GM19467 (cell line): ENCODE results near the gene GUCY2F.
A peak's percentile ranks its signal among the peaks of the same experiment; 100 is the strongest.

Experiments used
- ATAC-seq: cut with Tn5 transposase; IDR thresholded peaks from one replicate; pipeline ENCODE4 v1.9.1; 2021; ENCODE audit warnings: mild to moderate bottlenecking, moderate library complexity; ENCODE audit not compliant: unreplicated experiment

GUCY2F gene

DNA sequence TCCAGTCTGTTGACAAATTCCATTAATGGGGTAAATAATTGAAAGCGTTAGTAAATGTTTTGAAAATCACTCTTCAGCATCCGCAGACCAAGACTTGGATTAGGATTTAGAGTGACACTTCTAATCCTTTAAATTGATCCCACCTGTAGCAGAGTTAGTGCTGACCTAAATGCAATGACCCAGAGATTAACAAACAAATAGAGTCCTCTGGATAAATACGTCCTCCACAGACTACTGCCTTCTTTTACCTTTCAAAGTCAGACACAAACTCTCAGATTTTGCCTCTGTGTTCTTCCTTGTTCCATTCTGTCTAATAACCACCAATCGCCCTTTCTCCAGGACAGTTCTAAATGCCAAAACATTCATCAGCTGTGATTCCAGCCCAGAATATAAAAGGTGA is at the start of gene GUCY2F:
GUCY2F (minus strand) TSS at position 101 of the 400 bp plus-strand sequence. CDS start 6,150 bp downstream, outside the sequence.
- no peak for ATAC-seq

DNA sequence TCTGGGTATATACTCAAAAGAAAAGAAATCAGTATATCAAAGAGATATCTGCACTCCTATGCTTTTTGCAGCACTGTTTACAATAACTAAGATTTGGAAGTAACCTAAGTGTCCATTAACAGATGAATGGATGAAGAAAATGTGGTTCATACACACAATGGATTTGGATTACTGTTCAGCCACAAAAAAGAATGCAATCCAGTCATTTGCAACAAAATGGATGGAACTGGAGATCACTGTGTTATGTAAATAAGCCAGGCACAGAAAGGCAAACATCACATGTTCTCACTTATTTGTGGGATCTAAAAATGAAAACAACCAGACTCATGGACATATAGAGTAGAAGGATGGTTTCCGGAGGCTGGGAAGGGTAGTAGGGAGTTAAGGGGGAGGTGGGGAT is 37.1 kb upstream of the GUCY2F start:
- no peak for ATAC-seq

DNA sequence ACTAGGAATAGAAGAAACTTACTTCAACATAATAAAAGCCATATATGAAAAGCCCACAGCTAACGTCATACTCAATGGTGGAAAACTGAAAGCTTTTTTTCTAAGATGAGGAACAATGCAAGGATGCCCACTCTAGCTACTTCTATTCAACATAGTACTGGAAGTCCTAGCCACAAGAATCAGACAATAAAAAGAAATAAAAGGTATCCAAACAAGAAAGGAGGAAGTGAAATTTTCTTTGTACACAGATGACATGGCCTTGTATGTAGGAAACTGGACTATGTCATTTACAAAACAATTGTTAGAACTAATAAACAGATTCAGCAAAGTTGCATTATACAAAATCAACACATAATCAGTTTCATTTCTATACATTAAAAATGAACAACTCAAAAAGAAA is 29.2 kb upstream of the GUCY2F start:
- ATAC-seq, result no peak

DNA sequence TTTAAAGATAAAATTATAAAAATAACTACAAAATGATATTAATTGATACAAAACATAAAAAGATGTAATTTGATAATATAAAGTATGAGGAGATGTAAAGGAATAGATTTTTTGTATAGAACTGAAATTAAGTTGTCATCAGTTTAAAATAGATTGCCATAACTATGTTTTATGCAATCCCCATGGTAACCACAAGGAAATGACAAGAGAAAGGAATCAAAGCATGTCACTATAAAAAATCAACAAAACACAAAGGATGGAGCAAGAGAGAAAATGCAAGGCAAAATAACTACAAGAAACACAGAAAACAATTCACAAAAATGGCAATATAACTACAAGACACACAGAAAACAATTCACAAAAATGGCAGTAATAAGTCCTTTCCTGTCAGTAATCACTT is 27.0 kb upstream of the GUCY2F start:
- no peak for ATAC-seq

DNA sequence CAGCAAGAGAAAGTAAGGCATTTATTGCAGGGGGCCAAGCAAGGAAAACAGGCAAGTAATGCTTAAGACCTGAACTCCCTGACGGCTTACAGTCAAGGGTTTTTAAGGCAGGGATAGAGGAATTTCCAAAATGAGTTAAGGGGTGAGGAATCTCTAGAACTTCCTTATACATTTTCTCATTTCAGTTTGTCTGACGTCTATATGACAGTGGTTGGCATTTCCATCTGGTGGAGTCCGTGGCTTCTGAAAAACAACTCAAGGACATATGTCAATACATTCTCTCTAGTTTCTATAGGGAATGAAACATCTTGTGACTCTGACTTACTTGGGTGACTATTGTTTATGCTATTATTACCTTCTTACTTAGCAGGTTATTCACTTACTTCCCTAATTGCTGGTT is 19.3 kb upstream of the GUCY2F start:
- ATAC-seq, result no peak

DNA sequence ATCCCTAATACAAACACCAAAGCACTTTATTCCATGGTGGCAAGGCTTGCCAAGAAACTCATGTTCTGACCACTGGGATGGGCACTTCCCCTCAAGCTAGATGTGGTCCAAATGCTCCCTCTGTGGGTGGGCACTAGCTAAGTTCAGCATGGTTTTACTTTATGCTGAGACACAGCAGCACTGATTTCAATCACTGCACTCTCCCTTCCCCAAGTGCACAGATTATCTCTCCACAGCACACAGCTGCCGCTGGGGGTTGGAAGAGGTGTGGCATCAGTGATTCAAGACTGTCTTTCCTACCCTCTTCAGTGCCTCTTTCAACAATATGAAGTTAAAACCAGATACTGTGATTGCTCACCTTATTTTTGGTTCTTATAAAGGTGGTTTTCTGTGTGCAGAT is 16.5 kb upstream of the GUCY2F start:
- ATAC-seq, result no peak

DNA sequence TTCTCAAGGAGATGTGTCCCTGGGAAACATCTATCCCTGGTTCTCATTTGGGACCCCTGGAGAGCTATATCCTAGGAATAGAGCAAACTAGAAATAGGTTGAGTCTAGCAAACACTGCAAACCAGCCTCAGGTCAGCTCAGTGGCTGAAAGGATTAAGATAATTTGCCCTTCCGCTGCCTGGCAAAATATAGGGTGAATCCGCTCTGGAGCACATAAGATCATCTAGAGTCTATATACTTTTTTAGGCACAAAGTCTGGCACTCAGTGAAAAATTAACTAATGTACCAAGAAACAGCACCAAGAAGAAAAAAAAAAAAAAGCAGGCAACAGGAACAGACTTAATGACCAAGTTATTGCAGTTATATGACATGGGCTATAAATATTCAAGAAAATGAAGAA is 7.3 kb upstream of the GUCY2F start:
- ATAC-seq, result no peak

DNA sequence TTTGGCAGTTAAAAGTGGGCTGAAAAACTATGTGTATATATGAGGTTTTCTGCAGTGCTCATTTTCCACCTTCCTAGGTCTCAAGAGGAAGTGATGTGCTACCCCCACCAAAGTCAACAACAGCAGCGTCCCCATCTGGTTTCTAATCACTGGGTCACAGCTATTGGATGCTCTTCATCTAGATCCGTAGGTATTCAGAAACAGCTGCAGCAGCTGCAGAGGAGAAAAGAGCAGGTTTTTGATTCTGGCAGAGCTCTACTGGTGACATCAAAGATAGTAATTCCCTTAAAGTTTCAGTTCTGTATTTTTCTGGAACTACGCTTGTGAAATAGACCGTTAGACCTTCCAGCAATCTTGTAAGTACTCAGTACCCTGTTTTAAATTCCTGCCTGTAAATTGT is 5.8 kb upstream of the GUCY2F start:
- no peak for ATAC-seq

DNA sequence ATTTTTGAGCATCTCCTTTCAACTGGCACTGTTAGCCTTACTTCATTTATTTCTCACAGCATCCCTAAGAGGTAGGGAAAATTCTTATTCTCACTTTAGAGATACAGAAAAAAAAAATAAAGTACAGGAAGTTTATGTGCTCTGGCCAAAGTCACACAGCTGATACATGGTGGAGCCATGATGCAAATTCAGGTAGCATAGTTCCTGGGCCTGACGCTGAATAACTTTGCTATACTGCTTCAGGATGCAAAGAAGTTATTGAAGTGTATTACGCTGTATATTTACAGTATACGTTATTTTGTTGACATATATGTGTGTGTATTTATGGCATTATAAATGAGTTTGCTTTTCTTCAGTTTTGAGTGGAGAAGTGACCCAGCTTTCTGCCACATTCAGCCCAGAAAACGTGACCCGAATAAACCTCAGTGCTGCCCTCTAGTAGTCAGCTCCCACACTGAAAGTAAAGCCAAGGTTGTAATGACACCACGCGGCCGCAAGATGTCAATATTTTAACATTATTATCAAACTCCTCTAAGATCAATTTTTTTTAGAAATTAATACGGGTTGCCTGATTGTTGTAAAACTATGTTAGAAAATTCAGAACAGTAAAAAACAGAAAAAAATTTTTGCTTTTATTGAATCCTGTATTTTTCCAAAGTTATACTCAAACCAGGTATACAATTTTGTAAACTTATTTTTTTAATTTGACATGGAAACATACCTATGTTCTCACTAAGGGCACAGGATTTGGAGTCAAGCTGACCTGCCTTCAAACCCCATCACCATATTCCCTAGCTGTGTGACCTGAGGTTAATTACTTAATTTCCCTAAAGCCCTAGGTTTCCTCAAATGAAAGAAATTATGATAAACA is 3.8 kb upstream of the GUCY2F start:
- ATAC-seq, result peak; percentile 62

DNA sequence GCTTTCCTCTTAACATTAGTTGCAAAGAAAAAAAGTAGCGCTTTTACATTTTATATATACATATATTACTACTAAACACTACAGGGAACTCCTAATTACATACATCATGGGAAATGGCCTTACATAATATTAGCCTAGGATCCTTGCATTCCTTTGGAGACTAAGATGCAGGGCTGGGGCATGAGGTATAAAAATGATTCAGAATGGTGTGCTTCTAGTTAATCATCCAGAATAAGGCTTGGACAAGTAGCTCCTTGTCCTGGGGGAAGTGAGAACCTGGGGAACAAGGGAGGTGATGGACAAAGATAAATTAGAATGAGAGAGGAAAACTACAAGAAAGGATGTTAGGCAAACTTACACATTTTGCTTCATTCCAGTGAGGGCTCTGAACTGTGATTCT is 3.0 kb upstream of the GUCY2F start:
- ATAC-seq, result no peak

DNA sequence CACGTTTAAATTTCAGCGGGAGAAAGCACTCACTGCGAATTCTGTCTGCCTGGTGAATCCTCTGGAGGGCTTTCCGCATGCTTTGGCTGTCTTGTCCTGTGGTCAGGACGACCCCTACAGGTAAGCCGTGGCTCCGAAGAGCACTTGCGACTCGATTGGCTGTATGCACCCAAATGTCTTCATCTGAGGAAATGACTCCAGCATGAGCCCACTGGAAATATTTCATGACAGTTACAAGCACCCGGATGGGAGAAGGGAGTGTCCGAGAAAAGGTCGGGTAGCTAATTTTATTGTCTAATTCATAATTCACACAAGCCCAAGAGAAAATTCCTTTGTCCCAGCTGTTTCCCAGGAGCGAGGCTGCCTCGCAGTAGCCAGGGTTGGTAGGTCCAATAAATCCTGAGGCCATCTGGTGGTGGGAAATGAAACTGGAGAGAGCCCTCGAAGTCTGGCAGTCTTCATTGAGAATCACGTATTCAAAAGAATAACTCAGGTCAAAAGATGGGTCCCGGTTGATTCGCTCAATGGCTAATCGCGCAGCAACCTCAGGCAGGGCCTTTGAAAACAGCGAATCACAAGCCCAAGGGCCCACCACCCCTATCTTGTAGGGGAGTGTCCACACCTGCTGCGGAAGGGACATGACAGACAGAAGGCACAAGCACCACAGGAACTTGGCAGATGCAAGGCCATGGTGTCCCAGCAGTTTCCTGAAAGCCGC is 6.6 kb downstream of the GUCY2F start:
- ATAC-seq, result no peak

DNA sequence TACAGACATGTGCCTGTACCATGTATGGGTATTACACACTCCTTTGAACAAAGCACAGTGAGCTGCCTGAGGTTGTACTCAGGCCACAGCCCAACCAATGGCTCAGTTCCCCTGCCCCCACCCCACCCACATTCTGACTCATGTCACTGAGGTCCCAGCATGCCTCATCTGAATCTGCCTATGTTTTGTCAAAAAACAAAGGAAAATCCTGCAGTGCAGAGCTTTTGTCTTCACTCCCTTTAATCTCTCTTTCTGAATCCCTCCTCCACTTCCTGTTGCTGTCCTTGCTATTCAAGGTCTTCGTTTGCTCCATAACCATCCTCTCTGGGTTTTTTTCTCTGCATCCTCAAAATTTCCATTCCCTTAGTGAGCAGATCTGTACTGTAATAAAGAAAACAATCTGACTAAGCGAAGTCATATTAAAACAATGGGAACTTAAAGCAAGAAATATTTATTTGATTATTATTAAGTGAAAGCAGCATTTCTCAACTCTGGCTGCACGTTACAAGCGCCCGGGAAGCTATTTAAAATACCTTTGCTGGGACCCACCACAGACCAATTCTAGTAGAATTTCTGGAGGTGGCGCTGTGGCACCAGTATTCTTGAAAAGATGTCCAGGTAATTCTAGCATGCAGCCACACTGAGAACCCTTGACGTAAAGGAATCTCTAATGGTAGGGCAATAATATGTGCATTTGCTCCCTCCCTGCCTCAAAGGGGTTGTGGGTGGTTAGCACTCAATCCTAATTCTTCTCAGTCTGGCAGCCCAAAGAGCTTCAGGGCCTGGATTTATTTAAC is 8.7 kb downstream of the GUCY2F start:
- ATAC-seq, result no peak

DNA sequence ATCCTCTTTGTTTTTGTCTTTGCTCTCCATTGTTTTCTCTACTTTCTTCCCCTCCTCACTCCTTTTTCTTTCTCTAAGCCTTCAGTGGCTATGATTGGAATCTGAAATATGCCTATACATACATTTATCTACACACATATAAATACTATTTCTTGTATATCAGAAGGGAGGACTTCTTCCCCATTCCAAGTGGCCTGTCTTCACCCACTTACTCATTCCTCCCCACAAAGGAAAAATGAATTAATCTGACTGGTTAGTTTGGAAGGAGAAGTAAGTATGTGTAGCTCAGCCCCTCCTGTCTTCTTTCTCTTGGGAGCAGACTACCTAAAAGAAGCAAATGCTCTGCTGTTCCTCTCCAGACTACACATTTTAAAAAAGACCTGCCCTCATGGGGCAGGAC is 17.7 kb downstream of the GUCY2F start:
- no peak for ATAC-seq

DNA sequence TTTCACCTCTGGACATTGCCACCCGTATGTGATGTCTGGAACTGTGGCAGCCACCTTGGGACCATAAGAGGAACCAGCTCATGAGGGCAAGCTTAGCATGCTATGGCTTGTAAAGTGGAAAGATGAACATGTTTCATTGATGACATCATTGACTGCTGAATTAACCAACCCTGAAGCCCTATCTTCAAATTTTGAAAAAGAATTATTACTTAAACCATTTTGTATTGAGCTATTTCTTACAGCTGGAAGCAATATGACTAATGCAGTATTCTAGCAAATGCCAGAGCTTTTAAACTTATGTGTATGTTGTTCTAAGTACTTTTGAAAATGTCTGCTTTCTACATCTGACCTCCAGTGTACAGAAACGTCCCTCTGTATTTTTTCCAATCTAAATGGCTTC is 18.1 kb downstream of the GUCY2F start:
- ATAC-seq, result no peak

DNA sequence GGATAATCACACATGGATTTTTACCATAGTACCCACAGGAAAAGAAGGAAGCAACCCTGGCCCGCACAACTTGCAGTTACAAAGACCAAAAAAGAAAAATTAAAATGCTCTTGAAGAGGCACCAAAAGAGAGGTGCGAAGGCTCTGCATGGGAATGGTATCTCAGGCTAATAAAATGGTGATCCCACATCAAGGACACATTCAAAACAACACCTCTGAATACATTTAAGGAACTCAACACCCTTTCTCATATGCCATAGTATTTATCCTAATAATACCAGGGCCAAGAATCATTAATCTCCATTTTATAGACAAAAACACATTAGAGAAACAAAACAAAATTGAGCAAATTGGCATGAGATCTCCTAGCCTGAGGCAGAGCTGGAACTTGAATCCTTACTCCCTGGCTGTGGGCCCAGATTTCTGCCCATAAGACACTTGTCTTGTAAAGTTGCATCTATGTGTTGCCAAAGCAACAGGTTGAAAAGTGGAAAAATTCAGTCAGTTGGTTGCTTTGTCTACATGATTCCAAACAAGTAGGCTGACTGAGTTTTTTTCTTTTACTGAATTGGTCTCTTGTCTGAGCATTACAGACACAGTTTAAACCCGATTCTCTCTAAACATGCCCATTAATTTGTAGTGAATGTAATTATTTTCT is 33.5 kb downstream of the GUCY2F start:
- ATAC-seq, result no peak

DNA sequence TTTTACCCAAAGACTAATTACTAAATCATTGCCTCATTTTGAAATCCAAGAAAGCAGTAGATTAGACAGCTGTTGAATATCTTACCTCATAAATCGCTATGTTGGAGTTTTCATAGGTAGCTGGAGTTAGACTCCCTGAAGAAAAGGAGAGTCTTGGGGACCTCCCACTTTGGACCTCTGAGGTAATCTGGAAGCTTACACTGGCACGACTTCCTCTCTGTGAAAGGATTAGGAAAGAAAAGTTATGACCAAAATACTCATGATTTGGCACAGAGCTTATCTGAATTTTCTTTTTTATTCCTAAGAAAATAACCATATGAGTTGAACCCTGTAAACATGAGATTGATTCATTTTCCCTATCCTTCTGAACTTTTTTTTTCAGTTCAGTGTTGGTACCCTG is 40.6 kb downstream of the GUCY2F start:
- no peak for ATAC-seq

DNA sequence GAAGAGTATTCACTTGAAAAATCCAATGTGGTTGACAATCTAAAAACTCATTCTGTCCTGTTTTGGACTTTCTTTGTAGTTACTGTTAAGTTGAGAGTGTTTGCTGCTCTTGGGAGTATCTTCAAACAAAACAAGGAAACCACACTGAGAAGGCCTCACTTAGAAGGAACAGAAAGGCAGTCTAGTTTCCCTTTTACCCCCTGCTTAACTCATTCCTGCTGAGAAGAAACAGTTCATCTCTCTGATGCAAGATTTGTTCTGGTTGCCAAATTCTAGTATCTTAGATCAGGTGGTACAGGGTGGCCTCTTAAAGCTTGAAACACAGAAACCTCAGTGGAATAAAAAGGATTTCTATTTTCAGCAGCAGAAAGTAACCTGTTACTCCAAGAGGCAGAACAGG is 41.4 kb downstream of the GUCY2F start:
- ATAC-seq, result no peak

DNA sequence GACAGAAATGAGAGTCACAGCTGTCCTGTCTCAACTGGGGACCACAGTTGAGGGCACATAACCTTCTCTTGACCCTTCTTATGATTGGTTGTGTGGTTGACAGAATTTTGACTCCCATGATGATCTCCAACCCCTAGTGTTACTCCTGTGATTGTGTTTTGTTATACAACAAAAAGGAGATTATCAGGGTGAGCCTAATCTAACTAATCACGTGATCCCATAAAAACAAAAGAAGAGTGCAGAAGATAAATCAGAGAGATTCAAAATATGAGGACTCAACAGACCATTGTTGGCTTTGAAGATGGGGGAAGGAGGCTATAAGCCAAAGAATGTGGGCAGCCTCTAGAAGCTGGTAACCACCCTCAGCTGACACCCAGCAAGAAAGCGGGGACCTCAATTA is 72.7 kb downstream of the GUCY2F start:
- no peak for ATAC-seq

DNA sequence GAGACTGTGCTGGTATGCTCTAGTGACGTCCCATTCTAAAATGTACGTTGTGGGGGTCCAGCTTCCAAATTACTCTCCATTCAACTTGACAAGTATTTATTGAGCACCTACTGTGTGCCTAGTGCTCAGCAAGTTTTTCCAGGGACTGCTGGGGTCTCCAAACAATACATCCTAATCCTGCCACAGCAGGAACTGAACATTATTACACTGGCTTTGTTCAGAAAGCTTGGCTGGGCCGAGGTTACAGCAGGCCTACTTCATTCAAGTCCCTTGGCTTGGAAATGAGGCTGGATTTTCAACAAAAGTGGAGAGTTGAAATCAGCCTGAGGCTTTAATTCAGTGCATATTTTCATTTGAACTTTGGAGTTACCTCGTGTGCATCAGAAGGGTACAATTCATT is 78.0 kb downstream of the GUCY2F start:
- ATAC-seq, result no peak

DNA sequence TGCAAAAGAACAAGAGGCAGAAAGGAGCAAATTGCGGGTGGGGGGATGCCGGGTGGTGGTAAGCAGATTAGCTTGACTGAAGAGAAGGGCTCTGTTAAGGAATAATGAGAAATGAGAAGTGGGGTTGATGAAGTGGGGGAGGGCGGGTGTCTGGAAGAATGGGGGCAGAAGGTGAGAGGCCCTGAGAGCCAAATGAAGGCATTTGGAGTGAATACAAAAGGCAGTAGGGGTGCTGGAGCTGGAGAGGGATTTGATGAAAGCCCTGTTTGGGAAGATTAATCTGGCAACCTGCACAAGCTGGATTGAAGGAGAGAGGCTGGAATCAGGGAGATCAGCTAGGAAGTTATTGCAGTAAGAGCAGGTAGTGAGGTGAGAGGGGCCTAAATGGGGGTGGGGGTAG is 82.1 kb downstream of the GUCY2F start:
- ATAC-seq, result no peak

DNA sequence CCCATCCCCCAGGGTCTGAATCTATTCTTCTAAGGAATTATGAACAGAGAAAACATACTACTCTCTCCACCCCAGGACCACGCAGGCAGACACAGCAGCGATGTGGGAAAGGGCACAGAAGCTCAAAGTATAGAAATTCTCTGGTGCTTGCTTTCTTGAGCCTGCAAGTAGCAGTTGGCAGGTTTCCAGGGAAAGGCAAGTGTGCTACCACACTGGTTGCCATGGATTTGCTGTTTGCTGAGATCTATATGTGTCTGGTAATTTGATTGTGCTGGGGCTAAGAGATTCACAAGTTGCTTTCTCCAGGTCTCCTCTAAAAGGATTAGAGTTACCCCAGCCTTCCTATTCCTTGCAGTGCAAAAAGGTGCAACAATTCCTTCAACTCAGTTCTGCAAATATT is 83.1 kb downstream of the GUCY2F start:
- ATAC-seq, result no peak
